ENCODE data around the gene KCNIP4. TPM values are rescaled to one million over a fixed set of nuclear protein-coding genes. Genes with fewer than 3 reads are reported as not detected.
A peak's percentile ranks its signal among the peaks of the same experiment; 100 is the strongest.

The KCNIP4 gene
- total RNA-seq, 1 donor from 2014 or later: not detected

DNA sequence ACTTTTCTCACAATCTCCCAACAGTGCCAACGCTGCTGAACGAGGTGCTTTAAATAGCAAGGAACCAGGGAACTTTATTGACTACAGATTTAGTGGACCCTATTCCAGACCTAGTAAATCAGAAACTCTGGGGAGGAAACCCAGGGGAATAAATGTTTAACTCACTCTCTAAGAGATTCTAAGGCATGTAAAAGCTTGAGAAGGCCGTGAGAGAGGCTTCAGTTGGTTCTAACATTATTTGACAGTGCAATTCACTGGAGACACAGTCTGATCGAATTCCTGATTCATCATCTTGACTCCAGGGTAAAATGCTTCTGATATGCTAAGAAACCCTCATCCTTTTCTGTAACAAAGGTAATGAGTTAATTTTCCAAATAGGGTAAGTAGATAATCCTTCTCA, 494.4 kb downstream of the KCNIP4 start:
- Mint-ChIP-seq H3K27ac (ENCODE audit: unreplicated experiment) (no peak overlapping the region), H3K36me3 (ENCODE audit: low read depth) (no peaks in the 10 kb centered on the region), H3K9me3 (ENCODE audit: low read depth) (peaks cover 5% of the 10 kb centered on the region), H3K27me3 (ENCODE audit: low read depth) (no peaks in the 10 kb centered on the region), H3K4me3 (ENCODE audit: unreplicated experiment) (no peak overlapping the region), H3K4me1 (ENCODE audit: low read depth) (no peaks in the 10 kb centered on the region)
- TF ChIP-seq, protein P1, sequence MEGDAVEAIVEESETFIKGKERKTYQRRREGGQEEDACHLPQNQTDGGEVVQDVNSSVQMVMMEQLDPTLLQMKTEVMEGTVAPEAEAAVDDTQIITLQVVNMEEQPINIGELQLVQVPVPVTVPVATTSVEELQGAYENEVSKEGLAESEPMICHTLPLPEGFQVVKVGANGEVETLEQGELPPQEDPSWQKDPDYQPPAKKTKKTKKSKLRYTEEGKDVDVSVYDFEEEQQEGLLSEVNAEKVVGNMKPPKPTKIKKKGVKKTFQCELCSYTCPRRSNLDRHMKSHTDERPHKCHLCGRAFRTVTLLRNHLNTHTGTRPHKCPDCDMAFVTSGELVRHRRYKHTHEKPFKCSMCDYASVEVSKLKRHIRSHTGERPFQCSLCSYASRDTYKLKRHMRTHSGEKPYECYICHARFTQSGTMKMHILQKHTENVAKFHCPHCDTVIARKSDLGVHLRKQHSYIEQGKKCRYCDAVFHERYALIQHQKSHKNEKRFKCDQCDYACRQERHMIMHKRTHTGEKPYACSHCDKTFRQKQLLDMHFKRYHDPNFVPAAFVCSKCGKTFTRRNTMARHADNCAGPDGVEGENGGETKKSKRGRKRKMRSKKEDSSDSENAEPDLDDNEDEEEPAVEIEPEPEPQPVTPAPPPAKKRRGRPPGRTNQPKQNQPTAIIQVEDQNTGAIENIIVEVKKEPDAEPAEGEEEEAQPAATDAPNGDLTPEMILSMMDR (IDR thresholded peaks at IDR 0.05): no peak
- no peak for DNase-seq (ENCODE audit: low spot score)

DNA sequence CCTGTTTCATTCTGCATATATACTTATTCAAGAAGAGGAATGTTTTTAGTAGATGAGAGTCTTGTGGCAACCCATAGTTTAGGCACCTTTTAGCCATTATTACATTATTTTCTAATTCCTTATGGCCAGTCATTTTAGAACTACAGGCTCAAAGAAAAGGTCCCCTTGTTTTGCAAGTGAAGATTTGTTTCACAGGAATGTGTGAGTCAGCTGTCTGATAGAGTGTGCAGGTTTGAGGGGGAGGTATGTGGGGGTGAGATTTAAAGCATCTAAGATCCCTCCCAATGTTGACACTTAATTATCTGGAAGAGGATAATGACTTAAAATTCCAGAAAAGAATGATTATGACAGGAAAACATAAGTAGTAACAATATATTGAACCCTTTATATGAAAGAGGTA, 495.6 kb downstream of the KCNIP4 start:
- Mint-ChIP-seq H3K4me3 (ENCODE audit: unreplicated experiment) (no peak overlapping the region), H3K9me3 (ENCODE audit: low read depth) (peaks cover 5% of the 10 kb centered on the region), H3K27ac (ENCODE audit: unreplicated experiment) (no peak overlapping the region), H3K27me3 (ENCODE audit: low read depth) (no peaks in the 10 kb centered on the region), H3K36me3 (ENCODE audit: low read depth) (no peaks in the 10 kb centered on the region), H3K4me1 (ENCODE audit: low read depth) (no peaks in the 10 kb centered on the region)
- TF ChIP-seq, protein P1 (IDR thresholded peaks at IDR 0.05): no peak
- no peak for DNase-seq (ENCODE audit: low spot score)

DNA sequence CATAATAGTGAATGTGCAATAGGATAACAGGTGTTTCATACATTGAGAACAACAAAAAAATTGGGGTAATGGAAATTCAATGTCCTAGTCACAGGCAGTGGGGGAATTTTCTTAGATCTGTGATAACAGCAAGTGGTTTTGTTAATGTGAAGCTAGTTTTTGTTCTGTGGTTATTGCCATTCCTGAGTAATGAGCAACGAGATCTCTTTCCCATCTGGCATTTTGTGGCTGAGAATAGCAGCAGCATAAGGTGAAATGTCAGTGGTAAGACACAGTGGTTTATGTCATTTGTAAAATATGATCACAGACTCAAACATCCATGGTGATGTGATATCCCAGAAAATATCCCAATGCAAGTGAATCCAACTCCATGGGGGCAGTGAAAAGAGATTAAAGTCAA, 497.5 kb downstream of the KCNIP4 start:
- TF ChIP-seq, protein P1 (IDR thresholded peaks at IDR 0.05): no peak
- no peak overlapping the region for H3K27ac Mint-ChIP-seq (ENCODE audit: unreplicated experiment)
- H3K9me3 Mint-ChIP-seq (ENCODE audit: low read depth): peaks cover 3% of the 10 kb centered on the region
- no peak overlapping the region for H3K4me3 Mint-ChIP-seq (ENCODE audit: unreplicated experiment)
- no peaks in the 10 kb centered on the region for H3K36me3 Mint-ChIP-seq (ENCODE audit: low read depth)
- no peaks in the 10 kb centered on the region for H3K4me1 Mint-ChIP-seq (ENCODE audit: low read depth)
- DNase-seq (ENCODE audit: low spot score): no peak
- H3K27me3 Mint-ChIP-seq (ENCODE audit: low read depth): no peaks in the 10 kb centered on the region

DNA sequence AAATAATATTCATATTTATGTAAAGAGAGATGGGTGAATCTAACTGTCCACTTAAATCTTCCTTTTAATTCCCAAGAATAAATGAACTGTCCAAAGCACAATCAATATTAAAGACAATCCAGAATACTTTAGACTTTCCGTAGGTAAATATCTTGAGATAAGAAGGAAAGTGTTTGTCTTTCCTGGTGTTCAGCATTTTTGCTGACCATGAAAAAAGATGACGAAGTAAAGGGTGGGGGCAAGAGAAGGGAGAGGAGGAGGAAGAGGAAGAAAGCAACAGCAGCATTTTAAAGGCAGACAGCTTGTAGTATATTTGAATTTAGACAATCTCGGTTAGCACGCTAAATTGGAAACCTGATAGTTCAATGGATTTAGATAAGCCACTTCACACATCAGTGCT, 498.2 kb downstream of the KCNIP4 start:
- DNase-seq (ENCODE audit: low spot score): no peak
- Mint-ChIP-seq H3K4me3 (ENCODE audit: unreplicated experiment) (no peak overlapping the region), H3K36me3 (ENCODE audit: low read depth) (no peaks in the 10 kb centered on the region), H3K27ac (ENCODE audit: unreplicated experiment) (no peak overlapping the region), H3K9me3 (ENCODE audit: low read depth) (peaks cover 3% of the 10 kb centered on the region), H3K4me1 (ENCODE audit: low read depth) (no peaks in the 10 kb centered on the region), H3K27me3 (ENCODE audit: low read depth) (no peaks in the 10 kb centered on the region)
- TF ChIP-seq, protein P1 (IDR thresholded peaks at IDR 0.05): no peak

DNA sequence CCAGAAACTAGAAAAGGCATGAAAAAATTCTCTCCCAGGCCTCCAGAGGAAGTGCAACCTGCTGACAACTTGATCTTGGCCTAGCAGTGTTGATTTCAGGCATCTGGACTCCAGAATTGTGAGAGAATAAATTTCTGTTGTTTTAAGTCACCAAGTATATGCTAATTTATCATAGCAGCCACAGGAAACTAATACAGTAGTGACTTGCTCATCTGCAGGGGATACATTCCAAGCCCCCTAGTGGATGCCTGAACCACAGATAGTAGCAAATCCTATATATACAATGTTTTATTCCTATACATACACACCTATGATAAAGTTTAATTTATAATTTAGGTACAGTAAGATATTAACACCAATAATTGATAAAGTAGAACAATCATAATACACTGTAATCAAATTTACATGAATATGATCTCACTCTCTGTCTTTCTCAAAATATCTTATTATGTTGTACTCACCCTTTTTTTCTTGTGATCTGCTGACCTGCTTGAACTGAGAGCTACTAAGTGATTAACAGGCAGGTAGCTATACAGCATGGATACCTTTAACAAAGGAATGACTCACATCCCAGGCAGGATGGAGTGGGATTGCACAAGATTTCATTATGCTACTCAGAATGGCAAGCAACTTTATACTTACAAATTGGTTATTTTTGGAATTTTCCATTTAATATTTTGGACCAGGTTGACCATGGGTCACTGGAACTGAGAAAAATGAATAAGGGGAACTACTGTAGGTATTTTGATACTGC, 501.1 kb downstream of the KCNIP4 start:
- TF ChIP-seq, protein P1 (IDR thresholded peaks at IDR 0.05): peak; percentile 16
- no peaks in the 10 kb centered on the region for H3K36me3 Mint-ChIP-seq (ENCODE audit: low read depth)
- H3K4me3 Mint-ChIP-seq (ENCODE audit: unreplicated experiment): no peak overlapping the region
- H3K27ac Mint-ChIP-seq (ENCODE audit: unreplicated experiment): no peak overlapping the region
- DNase-seq (ENCODE audit: low spot score): no peak
- no peaks in the 10 kb centered on the region for H3K27me3 Mint-ChIP-seq (ENCODE audit: low read depth)
- no peaks in the 10 kb centered on the region for H3K4me1 Mint-ChIP-seq (ENCODE audit: low read depth)
- H3K9me3 Mint-ChIP-seq (ENCODE audit: low read depth): peaks cover 9% of the 10 kb centered on the region
